ENCODE data around the gene ZBTB47.

ZBTB47 gene

DNA sequence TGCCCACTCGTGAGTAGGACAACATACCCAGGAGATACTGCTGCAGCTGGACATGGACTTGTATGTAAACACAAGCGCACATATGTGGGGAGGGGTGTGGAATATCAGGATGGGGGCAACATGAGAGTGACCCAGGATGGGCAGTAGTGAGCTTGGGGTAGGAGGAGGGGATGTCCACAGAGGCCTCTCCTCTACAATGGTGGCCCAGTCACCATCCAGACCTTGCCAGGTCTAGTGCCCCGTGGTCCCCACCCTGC, 266 bp upstream of the ZBTB47 start:
- no peak for DNase-seq

DNA sequence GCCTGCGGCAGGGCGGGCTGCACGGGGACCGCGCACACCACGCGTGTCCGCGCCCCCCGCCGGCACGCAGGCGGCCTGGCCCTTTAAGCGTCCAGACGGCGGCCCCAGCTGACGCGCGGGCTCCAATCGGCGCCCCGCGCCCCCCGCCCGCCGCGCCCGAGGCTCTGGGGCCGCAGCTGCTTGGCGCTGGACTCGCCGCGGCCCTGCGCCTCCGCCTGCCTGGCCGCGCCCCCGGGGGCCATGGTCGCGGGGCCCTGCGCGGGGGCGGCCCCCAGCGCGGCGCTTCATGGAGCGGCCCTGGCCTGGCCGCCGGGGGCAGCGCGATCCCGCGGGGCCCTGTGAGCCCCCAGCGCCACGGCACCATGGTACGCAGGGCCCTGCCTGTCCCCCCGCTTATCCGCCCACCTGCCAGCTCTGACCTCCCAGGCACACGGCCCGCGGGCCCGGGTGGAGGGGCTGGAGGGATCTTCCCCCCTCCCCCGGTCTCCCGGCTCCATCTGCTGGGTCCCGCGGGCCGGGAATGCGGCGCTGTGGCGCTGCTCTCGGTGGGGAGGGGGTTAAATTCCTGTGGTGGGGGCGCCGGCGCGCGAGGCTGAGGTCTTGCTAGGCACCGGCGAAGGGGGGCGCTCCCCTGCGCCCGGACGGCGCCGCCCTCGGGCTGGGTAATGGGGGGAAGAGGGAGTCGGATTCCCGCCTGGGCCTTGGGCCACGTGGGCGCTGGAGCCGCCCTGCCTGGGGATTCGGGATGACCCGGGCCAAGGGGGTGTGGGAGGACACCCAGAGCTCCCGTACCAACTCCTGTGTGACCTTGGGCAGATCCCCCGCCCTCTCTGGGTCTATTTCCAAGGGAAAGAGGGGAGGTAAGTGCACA, 1.1 kb downstream of the ZBTB47 start:
- DNase-seq, result peak; percentile 76

GRCh38 chr3:42655331-42655888, 1.9 kb downstream of the ZBTB47 start:
- no peak for DNase-seq

GRCh38 chr3:42655980-42656679, 2.6 kb downstream of the ZBTB47 start:
- peak; percentile 52 for DNase-seq

DNA sequence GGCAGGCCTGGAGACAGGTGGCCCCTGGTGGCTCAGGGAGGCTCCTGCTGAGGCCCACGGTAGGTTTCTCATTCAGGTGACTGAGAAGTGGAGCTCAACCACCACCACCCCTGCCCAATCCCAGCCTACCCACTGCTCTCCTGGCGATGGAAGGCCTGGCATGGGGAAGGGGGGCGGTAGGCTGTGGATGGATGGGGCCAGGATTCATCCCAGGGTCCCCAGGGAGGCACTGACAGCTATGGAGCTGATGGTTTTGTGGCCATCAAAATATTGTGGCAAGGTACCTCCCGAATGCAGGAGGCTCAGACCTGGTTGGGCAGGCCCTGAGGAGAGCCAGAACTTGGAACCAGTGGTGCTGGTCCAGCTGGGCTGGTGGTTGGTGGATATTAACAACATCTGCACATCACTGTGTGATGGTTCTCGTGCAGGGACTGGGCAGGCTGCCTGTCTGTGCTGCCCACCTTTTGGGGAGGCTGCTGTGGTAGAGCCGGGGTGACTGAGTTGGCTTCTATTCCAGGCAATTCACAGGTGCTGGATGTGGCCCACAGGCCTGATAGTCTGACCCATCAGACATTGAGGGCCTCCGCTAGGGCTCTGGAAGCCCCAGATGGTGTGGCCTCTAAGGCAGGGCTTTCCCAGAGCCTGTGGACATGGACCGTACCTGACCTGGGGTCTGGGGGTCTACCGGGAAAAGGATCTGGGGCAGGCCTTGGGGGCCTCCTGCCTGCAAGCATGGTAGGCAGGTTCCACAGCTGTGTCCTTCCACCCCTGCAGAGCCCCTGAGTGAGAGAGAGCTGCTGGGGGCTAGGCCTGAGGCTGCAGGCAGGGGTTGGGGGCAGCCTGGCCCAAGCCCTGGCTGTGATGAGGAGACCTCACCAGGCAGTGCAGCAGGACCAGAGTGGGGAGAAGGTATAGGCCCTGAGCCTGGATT, 3.4 kb downstream of the ZBTB47 start:
- DNase-seq, result no peak

- no peak for DNase-seq
Measured at GRCh38 chr3:42657675-42658074, 4.2 kb downstream of the ZBTB47 start.

- DNase-seq, result no peak
Measured at GRCh38 chr3:42658091-42658770, 4.7 kb downstream of the ZBTB47 start.

GRCh38 chr3:42658771-42659390, 5.4 kb downstream of the ZBTB47 start:
- no peak for DNase-seq

DNA sequence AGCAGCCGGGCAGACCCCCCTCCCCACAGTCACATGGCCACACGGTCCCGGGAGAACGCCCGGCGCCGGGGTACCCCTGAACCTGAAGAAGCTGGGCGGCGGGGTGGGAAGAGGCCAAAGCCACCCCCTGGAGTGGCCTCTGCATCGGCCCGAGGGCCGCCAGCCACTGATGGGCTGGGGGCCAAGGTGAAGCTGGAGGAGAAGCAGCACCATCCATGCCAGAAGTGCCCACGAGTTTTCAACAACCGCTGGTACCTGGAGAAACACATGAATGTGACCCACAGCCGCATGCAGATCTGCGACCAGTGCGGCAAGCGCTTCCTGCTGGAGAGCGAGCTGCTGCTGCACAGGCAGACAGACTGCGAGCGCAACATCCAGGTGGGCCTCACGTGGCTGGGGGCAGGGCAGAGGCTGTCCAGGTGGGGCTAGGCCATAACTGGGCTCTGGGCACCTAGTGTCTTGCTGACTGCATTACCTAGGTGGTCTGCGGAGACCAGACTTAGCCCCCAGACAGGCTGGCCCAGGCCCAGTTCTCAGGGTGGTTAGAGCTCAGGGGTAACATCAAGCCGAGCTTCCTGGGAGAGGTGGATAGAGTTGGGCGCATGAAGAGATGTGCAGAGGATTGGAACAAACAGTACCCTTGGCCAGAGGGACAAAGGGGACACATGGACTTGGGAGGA, 6.1 kb downstream of the ZBTB47 start:
- no peak for DNase-seq

DNA sequence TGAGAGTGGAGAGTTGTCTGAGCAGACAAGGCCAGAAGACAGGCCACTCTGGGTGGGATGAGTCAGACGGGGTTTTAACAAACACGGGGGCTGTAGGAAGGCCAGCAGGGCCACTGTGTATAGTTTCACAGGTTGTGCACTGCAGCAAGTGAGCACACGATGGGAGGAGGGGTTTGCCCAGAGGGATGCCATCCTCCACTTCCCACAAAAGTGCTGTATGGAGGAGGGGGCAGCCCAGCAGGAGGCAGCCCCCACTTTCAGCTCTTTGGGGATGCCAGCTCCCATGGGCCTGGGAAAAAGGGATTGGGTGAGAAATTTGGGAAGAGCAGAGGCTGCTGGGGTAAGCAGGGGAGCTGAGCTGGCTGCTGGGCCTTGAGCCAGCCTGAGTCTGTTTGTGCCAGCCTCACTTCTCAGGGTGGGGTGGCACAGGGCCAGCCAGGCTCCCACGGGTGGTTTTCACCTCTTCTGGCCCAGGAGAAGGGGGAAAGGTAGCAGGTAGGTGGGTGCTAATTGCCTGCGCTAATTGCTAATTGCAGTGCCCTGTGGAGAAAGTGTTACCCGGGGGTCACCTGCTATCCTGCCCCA, 6.7 kb downstream of the ZBTB47 start:
- no peak for DNase-seq

DNA sequence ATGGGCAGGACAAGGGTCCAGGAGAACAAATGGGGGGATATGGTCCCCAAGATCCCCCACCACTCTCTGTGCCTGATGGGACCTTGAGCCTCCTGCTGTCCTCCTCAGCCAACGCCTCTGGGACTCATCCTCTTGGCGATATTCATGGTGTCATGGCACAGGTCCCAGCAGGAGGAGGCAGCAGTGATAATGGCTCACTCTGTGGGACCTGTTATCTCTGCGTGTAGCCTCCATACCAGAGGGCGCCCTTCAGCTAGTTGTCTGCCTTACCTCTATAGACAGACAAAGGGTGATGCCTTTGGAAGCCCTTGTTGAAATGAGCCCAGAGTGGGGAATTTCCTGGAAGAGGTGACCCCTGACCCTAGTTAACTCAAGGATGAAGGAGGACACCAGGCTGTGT, 7.4 kb downstream of the ZBTB47 start:
- DNase-seq, result peak; percentile 13

- DNase-seq, result no peak
Measured at GRCh38 chr3:42661593-42662022, 8.1 kb downstream of the ZBTB47 start.

DNA sequence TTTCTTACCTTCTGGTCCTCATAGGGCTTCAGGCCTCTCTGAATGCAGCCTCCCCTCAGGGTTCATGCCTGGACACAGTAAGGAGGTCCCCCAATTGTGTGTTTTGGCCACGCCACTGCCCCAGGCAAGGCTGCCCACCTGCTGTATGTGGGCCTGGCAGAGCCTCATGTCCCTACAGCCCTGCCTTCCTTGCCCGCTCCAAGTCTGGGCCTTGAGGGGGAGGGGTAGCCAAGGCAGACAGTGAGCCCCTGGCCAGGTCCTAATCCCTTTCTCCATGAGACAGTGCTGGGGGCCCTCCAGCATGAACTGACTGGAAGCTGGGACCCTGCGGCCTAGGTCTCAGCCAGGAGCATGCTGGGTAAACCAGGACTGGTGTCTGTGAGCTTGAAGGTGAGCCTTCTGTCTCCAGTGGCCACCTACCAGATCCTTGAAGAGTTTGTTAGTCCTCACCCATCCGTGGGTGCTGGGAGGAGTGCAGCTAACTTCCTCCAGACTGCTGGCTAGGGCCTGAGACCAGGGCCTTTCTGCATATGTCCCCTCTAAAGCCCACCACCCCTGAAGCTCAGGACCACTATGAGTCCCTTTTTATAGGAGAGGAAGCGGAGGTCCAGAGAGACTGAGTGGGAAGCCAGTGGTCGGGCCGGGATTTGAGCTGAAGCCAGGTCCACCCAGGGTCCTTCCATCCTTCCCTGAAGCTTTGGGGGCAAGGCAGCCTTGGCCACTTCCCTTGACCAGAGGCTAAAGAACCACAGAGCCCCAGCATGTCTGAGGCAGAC, 8.7 kb downstream of the ZBTB47 start:
- no peak for DNase-seq

GRCh38 chr3:42662813-42663535, 9.5 kb downstream of the ZBTB47 start:
- DNase-seq, result no peak

- no peak for DNase-seq
Measured at GRCh38 chr3:42663581-42664437, 10.3 kb downstream of the ZBTB47 start.

DNA sequence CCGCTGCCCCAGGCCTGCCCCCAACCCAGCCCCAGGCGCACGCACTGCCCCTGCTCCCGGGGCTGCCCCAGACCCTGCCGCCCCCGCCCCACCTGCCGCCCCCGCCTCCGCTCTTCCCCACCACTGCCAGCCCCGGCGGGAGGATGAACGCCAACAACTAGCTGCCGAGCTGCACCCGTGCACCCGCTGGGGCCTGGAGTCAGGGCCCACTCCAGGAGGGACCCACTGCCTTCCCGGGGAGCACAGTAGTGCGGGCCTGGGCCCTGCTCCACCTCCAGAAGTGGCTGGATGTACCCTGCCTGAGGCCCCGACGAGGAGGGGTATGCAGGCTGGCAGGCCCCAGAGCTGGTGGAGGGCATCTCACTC, 10.9 kb downstream of the ZBTB47 start:
- no peak for DNase-seq

GRCh38 chr3:42665050-42665878, 11.8 kb downstream of the ZBTB47 start:
- no peak for DNase-seq

DNA sequence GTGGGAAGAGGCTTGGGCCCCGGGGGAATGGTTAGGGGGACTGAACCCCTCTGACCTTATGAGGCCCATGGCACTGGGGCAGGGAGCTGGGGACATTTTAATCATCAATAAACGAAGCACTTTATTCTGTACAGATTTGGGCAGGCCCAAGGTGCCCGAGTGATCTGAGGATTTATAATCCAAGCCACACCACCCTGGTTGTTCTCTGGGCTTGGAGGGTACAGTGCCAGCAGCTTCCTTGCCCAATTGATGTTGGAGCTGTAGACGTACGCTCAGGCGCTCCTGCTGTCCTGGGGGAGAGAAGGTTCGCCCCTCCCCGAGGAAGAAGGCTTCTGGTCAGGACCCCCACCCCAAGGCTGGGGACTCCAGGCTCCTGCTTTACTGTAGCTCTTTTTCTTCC, 12.5 kb downstream of the ZBTB47 start:
- DNase-seq, result no peak
